ENCODE data around the gene ACTG2. TPM values are rescaled to one million over a fixed set of nuclear protein-coding genes. Genes with fewer than 3 reads are reported as not detected.

ACTG2 gene
- total and polyA plus RNA-seq, 10 of the 15 experiments (the other 5 are each of a cell fraction or from before 2014, with no cell fraction given), result 0.06 to 0.97 (median 0.12) TPM; not detected in 7

- Histone ChIP-seq H3K36me3 (ENCODE audit: control insufficient read depth in 2 of 2, insufficient read depth in 2 of 2, low read length in 1 of 2) (peaks cover 0 to 13% of the 10 kb centered on the region in 2 experiments; a peak in 3 of 4 replicates), H3K4me1 (ENCODE audit: control insufficient read depth, insufficient read depth, low read length) (peaks cover 13% of the 10 kb centered on the region), H2AFZ (ENCODE audit: control insufficient read depth, low read depth, low read length) (no peak overlapping the region), H3K27ac (ENCODE audit: control insufficient read depth, insufficient read depth) (no peak overlapping the region), H3K4me3 (peak overlapping the region; percentile 40; the same call in 1 of the 2 replicates), H3K9ac (ENCODE audit: control insufficient read depth, insufficient read depth, low read length) (no peak overlapping the region), H3K9me3 (replicated peaks; ENCODE audit: control insufficient read depth, insufficient read depth, low read length) (peaks cover 1% of the 10 kb centered on the region; the same call in 1 of the 3 replicates), H3K27me3 (replicated peaks in 1 of 2; ENCODE audit: control insufficient read depth in 2 of 2, insufficient read depth in 2 of 2, low read length in 1 of 2) (no peaks in the 10 kb centered on the region), H4K20me1 (ENCODE audit: control insufficient read depth, insufficient read depth) (no peaks in the 10 kb centered on the region), H3K79me2 (ENCODE audit: control insufficient read depth, insufficient read depth, low read length) (peaks cover 61% of the 10 kb centered on the region), H3K4me2 (ENCODE audit: control insufficient read depth, insufficient read depth) (0 out of 2 replicates have a peak overlapping the region, but pooled peaks have one; percentile 75)
- TF ChIP-seq POLR2AphosphoS5 (IDR thresholded peaks at IDR 0.05; ENCODE audit: low read length) (no peak), BCL3 (IDR thresholded peaks at IDR 0.05; ENCODE audit: borderline replicate concordance, insufficient read depth, low read depth, low read length, poor library complexity, severe bottlenecking) (no peak), SMC3 (IDR thresholded peaks at IDR 0.05; ENCODE audit: borderline replicate concordance, low read length) (no peak), TCF3 (IDR thresholded peaks at IDR 0.05; ENCODE audit: borderline replicate concordance, insufficient read depth, low read depth, low read length) (no peak), ASH2L (IDR thresholded peaks at IDR 0.05; ENCODE audit: borderline replicate concordance, low read depth) (no peak), KLF5 (IDR thresholded peaks at IDR 0.05; ENCODE audit: partially characterized antibody) (no peak), NR2C2 (IDR thresholded peaks at IDR 0.05; ENCODE audit: borderline replicate concordance, control insufficient read depth, insufficient read length, low read depth) (no peak), CEBPB (IDR thresholded peaks at IDR 0.05; ENCODE audit: borderline replicate concordance in 1 of 2, low read depth in 2 of 2, low read length in 2 of 2) (no peak), SIN3A (IDR thresholded peaks at IDR 0.05; ENCODE audit: low read depth, low read length) (no peak), NFYA (IDR thresholded peaks at IDR 0.05; ENCODE audit: borderline replicate concordance, low read depth, low read length) (no peak), RFX5 (IDR thresholded peaks at IDR 0.05; ENCODE audit: low read depth, low read length) (no peak), TBL1XR1 (IDR thresholded peaks at IDR 0.05; ENCODE audit: low read depth, low read length) (no peak), TARDBP (IDR thresholded peaks at IDR 0.05; ENCODE audit: borderline replicate concordance) (no peak)
- TF ChIP-seq, protein P1, sequence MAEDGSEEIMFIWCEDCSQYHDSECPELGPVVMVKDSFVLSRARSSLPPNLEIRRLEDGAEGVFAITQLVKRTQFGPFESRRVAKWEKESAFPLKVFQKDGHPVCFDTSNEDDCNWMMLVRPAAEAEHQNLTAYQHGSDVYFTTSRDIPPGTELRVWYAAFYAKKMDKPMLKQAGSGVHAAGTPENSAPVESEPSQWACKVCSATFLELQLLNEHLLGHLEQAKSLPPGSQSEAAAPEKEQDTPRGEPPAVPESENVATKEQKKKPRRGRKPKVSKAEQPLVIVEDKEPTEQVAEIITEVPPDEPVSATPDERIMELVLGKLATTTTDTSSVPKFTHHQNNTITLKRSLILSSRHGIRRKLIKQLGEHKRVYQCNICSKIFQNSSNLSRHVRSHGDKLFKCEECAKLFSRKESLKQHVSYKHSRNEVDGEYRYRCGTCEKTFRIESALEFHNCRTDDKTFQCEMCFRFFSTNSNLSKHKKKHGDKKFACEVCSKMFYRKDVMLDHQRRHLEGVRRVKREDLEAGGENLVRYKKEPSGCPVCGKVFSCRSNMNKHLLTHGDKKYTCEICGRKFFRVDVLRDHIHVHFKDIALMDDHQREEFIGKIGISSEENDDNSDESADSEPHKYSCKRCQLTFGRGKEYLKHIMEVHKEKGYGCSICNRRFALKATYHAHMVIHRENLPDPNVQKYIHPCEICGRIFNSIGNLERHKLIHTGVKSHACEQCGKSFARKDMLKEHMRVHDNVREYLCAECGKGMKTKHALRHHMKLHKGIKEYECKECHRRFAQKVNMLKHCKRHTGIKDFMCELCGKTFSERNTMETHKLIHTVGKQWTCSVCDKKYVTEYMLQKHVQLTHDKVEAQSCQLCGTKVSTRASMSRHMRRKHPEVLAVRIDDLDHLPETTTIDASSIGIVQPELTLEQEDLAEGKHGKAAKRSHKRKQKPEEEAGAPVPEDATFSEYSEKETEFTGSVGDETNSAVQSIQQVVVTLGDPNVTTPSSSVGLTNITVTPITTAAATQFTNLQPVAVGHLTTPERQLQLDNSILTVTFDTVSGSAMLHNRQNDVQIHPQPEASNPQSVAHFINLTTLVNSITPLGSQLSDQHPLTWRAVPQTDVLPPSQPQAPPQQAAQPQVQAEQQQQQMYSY (CRISPR knock-in tag; IDR thresholded peaks at IDR 0.05), result no peak
- WGBS (ENCODE audit: insufficient coverage, insufficient replicate concordance, low lambda C conversion rate, missing lambda C conversion rate), result 69% methylated on average over 2 of the region's 2 CpGs
- CTCF ChIA-PET, result interaction anchor here (0.7 to 4.5 kb wide), 2 partner anchors 19 to 57 kb away, joined by 3 to 20 read pairs; no protein-coding TSS in a partner anchor
- POLR2A ChIA-PET, result interaction anchor here (0.6 to 2.3 kb wide), 5 partner anchors 8 to 446 kb away, joined by 4 to 6 read pairs (median 5); partner anchors contain the start of gene STAMBP
- intact Hi-C loops (cut with micrococcal nuclease; ENCODE audit: unreplicated experiment), result no loop called here
- BruUV-seq (replicated peaks), result no TSS peak
- FAIRE-seq (no peak), ATAC-seq (no peak), DNase-seq (ENCODE audit: low read depth, low spot score) (no peak)
- RAD21 ChIA-PET (ENCODE audit: unreplicated experiment), result interaction anchor here (0.8 to 2.0 kb wide), 7 partner anchors 14 to 102 kb away, joined by 3 to 9 read pairs (median 4); partner anchors contain the start of gene STAMBP
- in situ Hi-C loops (cut with MboI), result no loop called here
- SMC1A ChIA-PET (ENCODE audit: uncharacterized antibody, unreplicated experiment), result interaction anchor here (1.1 to 2.6 kb wide), 10 partner anchors 9 to 65 kb away, joined by 3 to 9 read pairs (median 4); no protein-coding TSS in a partner anchor
Observed at GRCh38 chr2:73930386-73930785, 37.6 kb downstream of the ACTG2 start.
